ENCODE results near the gene BRMS1.
A peak's percentile ranks its signal among the peaks of the same experiment; 100 is the strongest.
"Not testable (repeated sequence)": the region's sequence is repeated elsewhere in the genome, so short reads cannot be mapped to it uniquely, and the experiment has no call there.

Gene BRMS1, protein sequence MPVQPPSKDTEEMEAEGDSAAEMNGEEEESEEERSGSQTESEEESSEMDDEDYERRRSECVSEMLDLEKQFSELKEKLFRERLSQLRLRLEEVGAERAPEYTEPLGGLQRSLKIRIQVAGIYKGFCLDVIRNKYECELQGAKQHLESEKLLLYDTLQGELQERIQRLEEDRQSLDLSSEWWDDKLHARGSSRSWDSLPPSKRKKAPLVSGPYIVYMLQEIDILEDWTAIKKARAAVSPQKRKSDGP
- total RNA-seq: 48.7 to 49.6 reads per million in 2 donors

DNA sequence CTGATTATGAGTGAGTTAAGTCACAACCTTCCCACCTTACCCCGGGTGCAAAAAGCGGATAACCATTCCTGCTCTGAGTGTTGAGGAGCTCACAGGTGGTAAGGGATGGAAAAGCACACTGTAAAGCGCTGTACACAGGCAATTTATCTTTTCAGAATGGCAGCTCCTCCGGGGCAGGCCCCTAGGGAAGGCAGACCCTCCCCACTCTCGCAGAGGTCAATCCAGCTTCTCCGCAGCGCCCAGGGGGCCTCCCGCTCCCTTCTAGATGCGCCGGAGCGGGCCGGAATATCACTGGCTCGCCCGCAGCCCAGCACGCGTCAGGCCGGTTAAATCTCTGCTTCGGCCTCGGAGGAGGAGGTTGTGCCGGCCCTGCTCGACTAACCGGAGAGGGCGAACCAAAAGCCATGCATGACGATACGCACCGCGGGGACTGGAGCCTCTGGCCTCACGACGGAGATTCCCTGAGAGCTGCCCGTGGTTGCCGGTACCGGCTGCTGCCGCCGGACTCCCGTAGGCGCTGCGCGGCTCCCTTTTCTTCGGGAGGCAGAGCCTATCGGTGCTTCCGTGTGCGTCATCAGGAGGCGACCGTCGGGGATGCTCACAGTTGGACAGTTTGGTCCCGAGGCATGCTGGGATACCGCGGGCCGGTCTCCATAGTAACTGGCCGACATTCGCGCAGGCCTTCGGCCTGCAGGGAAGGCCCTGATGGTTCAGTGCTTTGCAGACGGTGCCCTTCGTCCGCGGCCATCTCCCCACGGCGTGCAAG lies at the start of gene BRMS1:
BRMS1 (minus strand) TSS at position 555 of the 766 bp plus-strand sequence. CDS start 2,870 bp downstream, outside the sequence.
- peak; percentile 89 to 97 (median 95) for DNase-seq

DNA sequence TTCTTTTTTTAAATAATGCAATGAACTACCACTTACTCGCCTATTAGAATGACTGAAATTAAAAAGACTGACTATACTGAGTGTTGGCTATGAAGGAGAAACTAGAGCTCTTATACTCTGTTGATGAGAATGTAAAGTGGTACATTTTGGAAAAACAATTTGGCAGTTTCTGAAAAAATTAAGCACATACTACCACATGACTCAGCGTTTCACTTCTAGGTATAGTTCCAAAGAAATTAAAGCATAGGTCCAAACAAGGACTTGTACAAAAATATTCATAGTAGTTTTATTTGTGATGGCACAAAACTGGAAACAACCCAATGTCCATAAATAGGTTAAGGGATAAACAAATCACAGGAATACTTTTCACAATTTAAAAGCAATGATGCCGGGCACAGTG lies 49.0 kb upstream of the BRMS1 start:
- DNase-seq: no peak

DNA sequence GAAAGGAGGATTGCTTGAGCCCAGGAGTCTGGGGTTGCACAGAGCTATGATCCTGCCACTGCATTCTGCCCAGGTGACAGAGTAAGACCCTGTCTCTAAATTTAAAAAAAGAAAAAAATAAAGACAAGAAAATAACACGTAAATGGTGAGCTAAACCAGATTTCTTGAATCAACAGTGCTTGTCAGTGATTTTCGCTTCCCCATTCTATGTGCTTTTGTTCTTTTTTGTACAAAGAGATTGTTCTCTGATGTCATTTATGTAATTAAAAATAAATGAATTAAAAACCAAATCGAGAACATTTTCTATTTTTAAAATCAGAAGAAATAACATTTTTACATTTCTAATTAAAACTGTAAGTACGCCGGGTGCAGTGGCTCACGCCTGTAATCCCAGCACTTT lies 46.4 kb upstream of the BRMS1 start:
- DNase-seq: no peak

- peak in 4 of 5 experiments; percentile 39 to 80 (median 52) for DNase-seq
Observed at GRCh38 chr11:66388780-66389386, 44.0 kb upstream of the BRMS1 start.

DNA sequence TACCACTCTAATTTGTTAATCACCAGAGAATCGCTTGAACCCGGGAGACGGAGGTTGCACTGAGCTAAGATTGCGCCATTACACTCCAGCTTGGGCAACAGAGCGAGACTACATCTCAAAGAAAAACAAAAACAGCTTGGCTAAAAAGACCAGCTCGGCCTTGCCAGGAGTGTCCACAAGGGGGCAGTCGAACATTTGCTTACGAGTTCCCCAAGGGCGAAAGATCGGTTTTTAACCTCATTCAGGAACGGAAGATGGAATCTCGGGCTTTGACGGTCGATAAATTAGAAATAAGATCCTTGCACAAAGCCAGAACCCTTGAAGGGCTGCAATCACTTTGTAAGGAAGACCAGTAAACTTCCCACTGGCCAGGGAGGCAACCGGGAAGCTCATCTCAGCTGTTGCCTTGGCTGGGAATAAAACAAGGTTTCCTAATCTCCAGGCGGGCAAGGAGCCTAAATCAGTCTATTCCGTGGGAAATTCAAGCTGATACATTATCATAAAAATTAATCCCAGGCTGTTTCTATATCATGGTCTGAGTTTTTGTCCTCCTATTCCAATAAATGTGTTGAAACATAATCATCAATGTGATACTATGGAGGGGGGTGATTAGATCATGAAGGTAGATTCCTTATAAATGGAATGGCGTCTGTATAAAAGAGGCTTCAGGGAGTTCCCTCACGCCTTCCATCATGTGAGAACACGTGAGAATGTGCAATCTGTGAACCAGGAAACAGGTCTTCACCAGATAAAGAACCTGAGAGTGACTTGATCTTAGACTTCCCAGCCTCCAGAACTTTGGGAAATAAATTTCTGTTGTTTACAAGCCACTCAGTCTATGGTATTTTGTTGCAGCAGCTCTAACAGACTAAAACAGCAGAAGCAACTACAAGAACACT lies 41.5 kb upstream of the BRMS1 start:
- peak; percentile 47 to 80 (median 65) for DNase-seq

GRCh38 chr11:66384316-66384715 lies 39.4 kb upstream of the BRMS1 start:
- DNase-seq: not testable (repeated sequence)

- not testable (repeated sequence) for DNase-seq
Observed at GRCh38 chr11:66380264-66380663, 35.4 kb upstream of the BRMS1 start.

- DNase-seq: not testable (repeated sequence)
Observed at GRCh38 chr11:66373690-66374287, 28.9 kb upstream of the BRMS1 start.

DNA sequence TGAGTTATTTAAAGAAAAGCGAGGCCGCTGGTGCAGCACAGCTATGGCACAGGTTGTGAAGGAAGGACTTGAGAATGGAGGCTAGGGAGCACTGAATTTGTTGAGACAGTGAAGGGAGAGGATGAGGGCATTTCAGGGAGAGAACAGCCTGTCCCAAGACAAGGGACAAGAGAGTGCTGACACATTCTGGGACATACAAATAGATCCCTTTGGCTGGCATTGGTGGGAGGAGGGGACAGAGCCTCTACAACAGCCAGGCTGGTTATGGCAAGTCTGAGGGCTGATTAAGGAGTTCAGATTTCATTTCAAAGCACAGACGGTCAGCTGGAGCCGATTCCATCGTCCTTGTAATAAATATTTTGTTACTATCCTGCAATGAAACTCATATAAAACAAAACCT lies 28.4 kb upstream of the BRMS1 start:
- no peak for DNase-seq

- peak; percentile 46 to 90 (median 67) for DNase-seq
Observed at GRCh38 chr11:66371627-66372415, 26.9 kb upstream of the BRMS1 start, which contains the start of gene SLC29A2. Gene SLC29A2, minus strand, starts transcription at chr11:66371760. Its CDS starts 169 bp downstream, at chr11:66371591.

- no peak for DNase-seq
Observed at GRCh38 chr11:66369073-66369894, 24.4 kb upstream of the BRMS1 start.

- no peak for DNase-seq
Observed at GRCh38 chr11:66368484-66368883, 23.6 kb upstream of the BRMS1 start.

DNA sequence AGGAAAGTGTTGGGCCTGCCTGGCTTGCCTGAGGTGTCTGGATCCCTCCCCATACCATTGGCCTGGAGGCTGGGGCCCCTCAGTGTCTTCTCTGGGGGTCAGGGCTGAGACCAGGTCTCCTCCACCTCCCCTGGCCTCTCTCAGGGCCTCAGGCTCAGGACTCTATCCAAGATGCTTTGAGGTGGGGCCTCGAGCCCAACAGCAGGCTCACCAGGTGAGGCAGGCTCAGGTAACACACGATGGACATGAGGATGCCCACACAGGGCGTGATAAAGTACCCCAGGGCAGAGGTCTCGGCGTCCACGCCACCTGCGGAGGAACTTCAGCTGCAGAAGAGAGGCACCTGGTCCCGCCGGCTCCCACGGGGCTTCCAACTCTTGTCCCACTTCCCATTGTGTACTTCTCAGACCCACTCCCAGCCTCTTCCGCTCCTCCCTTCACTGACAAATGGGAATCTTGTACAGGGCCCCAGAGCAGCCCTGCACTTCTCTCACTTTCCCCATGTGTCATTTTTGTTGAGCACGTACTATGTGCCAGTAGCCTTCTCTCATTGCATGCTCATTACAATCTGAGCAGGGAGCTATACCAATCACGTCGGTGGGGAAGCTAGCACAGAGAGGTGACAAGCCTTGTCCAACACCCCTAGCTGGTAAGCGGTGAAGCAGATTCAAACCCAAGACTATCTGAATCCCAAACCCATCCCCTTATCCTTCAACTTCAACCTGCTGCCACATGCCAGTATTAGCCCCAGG lies 22.8 kb upstream of the BRMS1 start:
- no peak for DNase-seq

DNA sequence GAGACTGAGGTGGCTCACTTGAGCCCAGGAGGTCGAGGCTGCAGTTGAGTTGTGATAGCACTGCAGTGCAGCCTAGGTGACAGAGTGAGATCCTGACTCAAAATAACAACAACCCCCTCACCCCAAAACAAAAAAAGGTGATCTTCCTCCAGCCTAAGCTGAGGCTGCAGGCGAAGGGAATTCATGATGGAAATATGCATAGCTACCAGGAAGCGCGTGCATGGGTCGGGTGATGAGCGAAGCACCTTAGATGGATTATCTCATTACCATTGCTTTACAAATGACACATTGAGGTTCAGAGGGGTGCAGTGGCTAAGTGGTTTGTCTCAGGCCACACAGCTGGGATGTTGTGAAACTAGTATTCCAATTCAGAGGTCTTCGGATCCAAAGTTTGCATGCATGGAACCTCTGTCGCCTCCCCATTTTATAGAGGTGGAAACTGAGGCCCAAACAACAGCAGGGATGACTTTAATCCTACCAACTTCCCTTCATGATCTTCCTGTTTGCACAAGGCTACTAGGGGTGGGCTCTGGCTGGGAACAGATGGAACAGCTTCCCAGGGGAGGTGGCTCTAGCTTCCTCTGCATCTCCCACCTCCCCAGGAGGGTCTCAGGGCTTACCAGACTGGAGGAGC lies 22.1 kb upstream of the BRMS1 start:
- no peak for DNase-seq

- DNase-seq: no peak
Observed at GRCh38 chr11:66365711-66366619, 21.1 kb upstream of the BRMS1 start.

DNA sequence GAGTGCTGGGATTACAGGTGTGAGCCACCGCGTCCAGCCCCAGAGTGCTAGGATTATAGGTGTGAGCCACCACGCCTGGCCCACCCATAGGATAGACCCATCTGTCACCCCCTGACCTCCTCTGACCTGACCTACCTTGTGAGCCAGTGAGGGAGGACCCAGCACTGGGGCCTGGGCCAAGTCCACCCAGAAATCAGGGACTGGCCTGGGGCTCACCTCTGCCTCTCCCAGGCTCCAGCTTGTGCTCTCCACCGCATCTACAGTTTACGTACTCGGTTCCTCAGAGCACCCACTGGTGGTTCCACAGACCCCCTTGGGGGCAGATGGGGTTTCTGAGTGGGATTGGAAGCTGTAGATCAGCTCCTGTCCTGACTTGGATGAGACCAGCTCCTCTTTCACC lies 20.3 kb upstream of the BRMS1 start:
- no peak for DNase-seq

GRCh38 chr11:66363805-66364535 lies 19.1 kb upstream of the BRMS1 start:
- DNase-seq: peak; percentile 24 to 67 (median 50)
